KMS-11 (cell line): ENCODE results near the gene PTPN6.

Source experiments
- H2AFZ ChIP-seq: fragments of 200-600 bp; sonication (generic); 2 replicates; pipeline ENCODE4 v1.6.1; 2016; ENCODE audit warnings: antibody characterized with exemption, mixed run types, low read depth
- H3K27ac ChIP-seq: fragments of 200-600 bp; sonication (generic); 2 replicates; pipeline ENCODE4 v1.6.1; 2016; ENCODE audit warnings: mild to moderate bottlenecking, mixed run types
- H3K27me3 ChIP-seq: fragments of 200-600 bp; sonication (generic); 2 replicates; pipeline ENCODE4 v1.6.1; 2017; ENCODE audit warnings: mild to moderate bottlenecking, low read depth, mixed run types, moderate library complexity; ENCODE audit not compliant: insufficient read depth
- H3K36me3 ChIP-seq: fragments of 200-600 bp; sonication (generic); 2 replicates; pipeline ENCODE4 v1.6.1; 2017; ENCODE audit warnings: mild to moderate bottlenecking, mixed run types; ENCODE audit not compliant: insufficient read depth
- H3K4me1 ChIP-seq: fragments of 200-600 bp; sonication (generic); 2 replicates; pipeline ENCODE4 v1.6.1; 2016; ENCODE audit warnings: mild to moderate bottlenecking, low read depth, mixed run types; ENCODE audit not compliant: poor library complexity, severe bottlenecking
- H3K4me2 ChIP-seq: fragments of 200-600 bp; sonication (generic); 2 replicates; pipeline ENCODE4 v1.7.0; 2016; ENCODE audit warnings: mild to moderate bottlenecking, mixed run types
- H3K4me3 ChIP-seq: fragments of 200-600 bp; sonication (generic); IDR thresholded peaks from 2 replicates; pipeline ENCODE4 v1.6.1; 2017; ENCODE audit warnings: low read depth, low read length, mixed read lengths; ENCODE audit not compliant: insufficient read depth
- H3K79me2 ChIP-seq: fragments of 200-600 bp; sonication (generic); 2 replicates; pipeline ENCODE4 v1.6.1; 2016; ENCODE audit warnings: low read depth, mixed run types; ENCODE audit not compliant: insufficient read depth
- H3K9ac ChIP-seq: fragments of 200-600 bp; sonication (generic); 2 replicates; pipeline ENCODE4 v1.6.1; 2016; ENCODE audit warnings: mild to moderate bottlenecking, mixed run types
- H4K20me1 ChIP-seq: fragments of 200-600 bp; sonication (generic); 2 replicates; pipeline ENCODE4 v1.6.1; 2016; ENCODE audit warnings: mild to moderate bottlenecking, mixed run types; ENCODE audit not compliant: insufficient read depth
- CTCF ChIP-seq: fragments of 200-600 bp; sonication (generic); conservative IDR thresholded peaks from 2 replicates; pipeline ENCODE4 v1.6.1; 2017; ENCODE audit warnings: low read depth, mild to moderate bottlenecking, antibody characterized with exemption, low read length, moderate library complexity, mixed read lengths

Gene PTPN6

GRCh38 chr12:6943722-6944380 lies 7.3 kb upstream of the PTPN6 start, which contains the start of the genes C12orf57 and RNU7-1:
C12orf57 (plus strand) TSS chr12:6944022; CDS start chr12:6944122, 100 bp downstream.
RNU7-1 (plus strand) TSS chr12:6943816.
- H3K27me3 ChIP-seq: no peaks in the 10 kb centered on the region
- H3K4me1 ChIP-seq: peaks cover 21% of the 10 kb centered on the region
- peak within 1 kb of the TSS; percentile 54; the same call in 1 of the 2 replicates for H2AFZ ChIP-seq
- H4K20me1 ChIP-seq: no peaks in the 10 kb centered on the region
- H3K27ac ChIP-seq: peak within 1 kb of the TSS; percentile 98
- no peaks in the 10 kb centered on the region for H3K79me2 ChIP-seq
- no peaks in the 10 kb centered on the region for H3K36me3 ChIP-seq
- no peak for TF ChIP-seq CTCF
- H3K4me3 ChIP-seq: no peak within 1 kb of the TSS
- peak within 1 kb of the TSS; percentile 73 for H3K4me2 ChIP-seq
- H3K9ac ChIP-seq: peak within 1 kb of the TSS; percentile 86

GRCh38 chr12:6944381-6945186 lies 6.6 kb upstream of the PTPN6 start:
- Histone ChIP-seq H3K27ac (peak overlapping the region; percentile 98), H3K4me1 (peaks cover 28% of the 10 kb centered on the region), H3K4me2 (peak overlapping the region; percentile 73), H3K4me3 (no peak overlapping the region), H3K79me2 (no peaks in the 10 kb centered on the region), H3K36me3 (no peaks in the 10 kb centered on the region), H3K27me3 (no peaks in the 10 kb centered on the region), H3K9ac (peak overlapping the region; percentile 86), H4K20me1 (no peaks in the 10 kb centered on the region), H2AFZ (peak overlapping the region; percentile 54; the same call in 1 of the 2 replicates)
- peak; percentile 72 for TF ChIP-seq CTCF

DNA sequence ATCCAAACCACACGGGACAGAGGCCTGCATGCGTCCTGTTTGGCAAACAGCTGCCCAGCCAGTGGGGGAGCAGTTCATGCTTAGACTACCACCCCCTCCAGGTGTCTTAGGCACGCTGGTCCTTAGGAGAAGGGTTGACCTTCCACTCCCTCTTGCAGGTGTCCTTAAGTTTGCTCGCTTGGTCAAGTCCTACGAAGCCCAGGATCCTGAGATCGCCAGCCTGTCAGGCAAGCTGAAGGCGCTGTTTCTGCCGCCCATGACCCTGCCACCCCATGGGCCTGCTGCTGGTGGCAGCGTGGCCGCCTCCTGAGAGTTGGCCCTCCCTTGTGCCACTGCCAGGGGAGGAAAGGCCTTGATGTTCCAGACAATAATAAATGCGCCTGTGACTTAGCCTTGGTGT lies 5.5 kb upstream of the PTPN6 start:
- no peaks in the 10 kb centered on the region for H4K20me1 ChIP-seq
- no peak overlapping the region; the same call in 1 of the 2 replicates for H3K9ac ChIP-seq
- no peak overlapping the region for H3K4me3 ChIP-seq

More for the DNA sequence above, 5.5 kb upstream of the PTPN6 start:
- Histone ChIP-seq H3K4me1 (peaks cover 31% of the 10 kb centered on the region), H3K4me2 (peak overlapping the region; percentile 73), H3K27ac (peak overlapping the region; percentile 98; the same call in 1 of the 2 replicates), H3K27me3 (no peaks in the 10 kb centered on the region), H3K79me2 (no peaks in the 10 kb centered on the region), H2AFZ (no peak overlapping the region), H3K36me3 (no peaks in the 10 kb centered on the region)
- no peak for TF ChIP-seq CTCF
